Kidney (tissue), 14 donors: ENCODE data around the gene NOD1. TPM values are rescaled to one million over a fixed set of nuclear protein-coding genes. Genes with fewer than 3 reads are reported as not detected.

ENCODE experiments used
- DNase-seq, 5 donors: peaks; one replicate each; pipeline ENCODE4 v3.0.0-alpha.2; 2013 to 2020
- FAIRE-seq: peaks from 2 replicates; lab custom pipeline; 2012; peaks lifted over from hg19 to GRCh38; lab: Jason Lieb, UNC
- H3K27ac ChIP-seq, 2 donors: one replicate each; pipeline ENCODE4 v1.7.0; 2013; ENCODE audit warnings: low read depth in 2 of 2, low read length in 2 of 2, inconsistent platforms in 1 of 2
- H3K27me3 ChIP-seq: one replicate; pipeline ENCODE4 v1.7.1; 2013; ENCODE audit warnings: low read length, inconsistent platforms; ENCODE audit not compliant: control insufficient read depth, insufficient read depth
- H3K36me3 ChIP-seq, 3 donors: one replicate each; pipeline versions ENCODE4 v1.7.0 to v1.7.1; 2013; ENCODE audit warnings: low read length in 3 of 3, control low read depth in 1 of 3, inconsistent platforms in 1 of 3; ENCODE audit not compliant: insufficient read depth in 3 of 3, control insufficient read depth in 2 of 3
- H3K4me1 ChIP-seq, 3 donors: one replicate each; pipeline versions ENCODE4 v1.7.0 to v1.7.1; 2013; ENCODE audit warnings: low read length in 3 of 3, inconsistent platforms in 1 of 3, low read depth in 1 of 3; ENCODE audit not compliant: control insufficient read depth in 2 of 3, insufficient read depth in 2 of 3
- H3K4me3 ChIP-seq, 3 donors: one replicate each; pipeline versions ENCODE4 v1.7.0 to v1.8.1; 2013; ENCODE audit warnings: low read length in 3 of 3, control low read depth in 1 of 3, inconsistent platforms in 1 of 3
- H3K9ac ChIP-seq, 3 donors: one replicate each; pipeline versions ENCODE4 v1.7.0 to v1.7.1; 2013; ENCODE audit warnings: low read length in 3 of 3, control low read depth in 1 of 3, inconsistent platforms in 1 of 3
- H3K9me3 ChIP-seq, 3 donors: one replicate each; pipeline versions ENCODE4 v1.7.0 to v1.7.1; 2013; ENCODE audit warnings: low read length in 3 of 3, control low read depth in 1 of 3, inconsistent platforms in 1 of 3; ENCODE audit not compliant: control insufficient read depth in 2 of 3, insufficient read depth in 1 of 3
- CTCF ChIP-seq: IDR thresholded peaks from 3 replicates; pipeline ENCODE4 v1.5.1; 2012; ENCODE audit warnings: mild to moderate bottlenecking, moderate library complexity, borderline replicate concordance; ENCODE audit not compliant: insufficient read depth; ENCODE audit errors: extremely low read depth
- intact Hi-C: fragments of 100-400 bp; cut with DNase I; formaldehyde crosslinking; loops from one replicate; pipeline ENCODE4 v1.11.1; 2022
- polyA plus RNA-seq: library from polyadenylated mRNA; stranded (reverse); fragments of 350-450 nt; fragmentation: Illumina TruSeq; extraction: RNeasy Lipid Tissue Mini Kit (QIAGEN cat#74804); gene quantifications from one replicate; pipeline ENCODE4 v1.2.3, GENCODE V29; 2014; ENCODE audit warnings: low read depth, low replicate concordance; ENCODE audit not compliant: insufficient read depth
- total RNA-seq: library from RNA; stranded (reverse); fragmentation: NEBNext Ultra II Directional; extraction: Animal tissue kit (Norgen Biotek cat#: 25700); gene quantifications from one replicate; pipeline ENCODE4 v1.2.1, GENCODE V29; 2021
- donor health status: control.
- donor health status: control.
- donor health status: control.
- donor health status: control.
- donor health status: control.
- donor health status: DM: yes; HTN: yes; CAD: no.
- donor health status: Normal renal cell carcinoma (clear cell type).

The NOD1 gene
- total and polyA plus RNA-seq, 2 donors from 2014 or later = 3.8 to 15.6 TPM

GRCh38 chr7:30468791-30469190 is 9.8 kb downstream of the NOD1 start:
- Histone ChIP-seq H3K9ac (no peak overlapping the region), H3K27ac (peak overlapping the region; percentile 53 to 86), H3K36me3 (no peaks in the 10 kb centered on the region), H3K4me3 (peak overlapping the region in 2 of 3 donors; percentile 1 to 33), H3K9me3 (no peaks in the 10 kb centered on the region), H3K27me3 (no peaks in the 10 kb centered on the region), H3K4me1 (peaks cover 12 to 29% (median 13%) of the 10 kb centered on the region in 3 donors)
- intact Hi-C loops = no loop called here
- no peak for TF ChIP-seq CTCF
- FAIRE-seq (no peak), DNase-seq (no peak)

- peaks cover 12 to 29% (median 13%) of the 10 kb centered on the region in 3 donors for H3K4me1 ChIP-seq
- H3K27ac ChIP-seq = peak overlapping the region in 1 of 2 donors; percentile 86
- no peaks in the 10 kb centered on the region for H3K36me3 ChIP-seq
- TF ChIP-seq CTCF = no peak
- H3K9ac ChIP-seq = no peak overlapping the region
- no peaks in the 10 kb centered on the region for H3K27me3 ChIP-seq
- no peak overlapping the region for H3K4me3 ChIP-seq
- intact Hi-C loops = no loop called here
- no peaks in the 10 kb centered on the region for H3K9me3 ChIP-seq
- FAIRE-seq = no peak
- DNase-seq = no peak
These were observed 10.5 kb downstream of the NOD1 start for GRCh38 chr7:30468041-30468440.

- no peak for DNase-seq
- Histone ChIP-seq H3K27ac (no peak overlapping the region), H3K4me3 (no peak overlapping the region), H3K9ac (no peak overlapping the region), H3K9me3 (no peaks in the 10 kb centered on the region), H3K36me3 (no peaks in the 10 kb centered on the region), H3K4me1 (peaks cover 12 to 28% (median 13%) of the 10 kb centered on the region in 3 donors), H3K27me3 (no peaks in the 10 kb centered on the region)
- no peak for TF ChIP-seq CTCF
- intact Hi-C loops = no loop called here
- no peak for FAIRE-seq
These were observed 11.3 kb downstream of the NOD1 start for GRCh38 chr7:30467271-30467670.

GRCh38 chr7:30466266-30466665 is 12.3 kb downstream of the NOD1 start:
- no peak for TF ChIP-seq CTCF
- Histone ChIP-seq H3K4me3 (no peak overlapping the region), H3K36me3 (no peaks in the 10 kb centered on the region), H3K9me3 (no peaks in the 10 kb centered on the region), H3K27me3 (no peaks in the 10 kb centered on the region), H3K9ac (no peak overlapping the region), H3K27ac (no peak overlapping the region), H3K4me1 (peaks cover 12 to 21% (median 13%) of the 10 kb centered on the region in 3 donors)
- DNase-seq = peak in 1 of 5 donors; percentile 35
- FAIRE-seq = no peak
- intact Hi-C loops = no loop called here
